BLaER1 treated with 17β-estradiol and CSF1 and Interleukin-3, amounts not matched to agents 10 nM and 100 nM (cell line): ENCODE results near the gene CCDC138.

Experiments used
- H3K27ac ChIP-seq, 11 experiments: shearing (Covaris generic); formaldehyde crosslinking; 2 replicates each; pipeline ENCODE4 v1.8.1; 2022
- H3K27me3 ChIP-seq, 11 experiments: shearing (Covaris generic); formaldehyde crosslinking; 2 replicates each; pipeline ENCODE4 v1.8.1; 2022
- H3K36me3 ChIP-seq, 11 experiments: shearing (Covaris generic); formaldehyde crosslinking; 2 replicates each; pipeline ENCODE4 v1.8.1; 2022
- H3K4me1 ChIP-seq, 10 experiments: shearing (Covaris generic); formaldehyde crosslinking; 2 replicates each; pipeline ENCODE4 v1.8.1; 2022
- H3K4me2 ChIP-seq, 11 experiments: shearing (Covaris generic); formaldehyde crosslinking; 2 replicates each; pipeline ENCODE4 v1.8.1; 2022
- H3K4me3 ChIP-seq, 10 experiments: shearing (Covaris generic); formaldehyde crosslinking; 2 replicates each; pipeline ENCODE4 v1.8.1; 2022
- H3K9ac ChIP-seq, 11 experiments: shearing (Covaris generic); formaldehyde crosslinking; 2 replicates each; pipeline ENCODE4 v1.8.1; 2022
- H3K9me3 ChIP-seq, 11 experiments: shearing (Covaris generic); formaldehyde crosslinking; replicated peaks in 1 of 11; 2 replicates each; pipeline ENCODE4 v1.8.1; 2022
- H4K20me1 ChIP-seq, 11 experiments: shearing (Covaris generic); formaldehyde crosslinking; 2 replicates each; pipeline ENCODE4 v1.8.1; 2022
- Cebpa-rat ChIP-seq, 11 experiments: shearing (Covaris generic); IDR thresholded peaks; 2 replicates each; pipeline ENCODE4 v1.8.1; 2022

CCDC138 gene

GRCh38 chr2:108922141-108922915 is 135.8 kb downstream of the CCDC138 start:
- no peaks in the 10 kb centered on the region for H3K36me3 ChIP-seq
- H3K9me3 ChIP-seq: no peaks in the 10 kb centered on the region
- no peak overlapping the region for H3K4me3 ChIP-seq
- 0 out of 22 replicates have a peak, but pooled peaks cover 0 to 3% (median 0%) of the 10 kb centered on the region in 11 experiments for H4K20me1 ChIP-seq
- no peak overlapping the region for H3K27ac ChIP-seq
- H3K27me3 ChIP-seq: no peaks in the 10 kb centered on the region
- H3K4me1 ChIP-seq: peaks cover 0 to 41% (median 21%) of the 10 kb centered on the region in 10 experiments; a peak in 16 of 20 replicates
- no peak overlapping the region for H3K4me2 ChIP-seq
- no peak overlapping the region for H3K9ac ChIP-seq
- TF ChIP-seq Cebpa-rat (IDR thresholded peaks at IDR 0.05): no peak

GRCh38 chr2:108923019-108923700 is 136.6 kb downstream of the CCDC138 start:
- no peak overlapping the region for H3K27ac ChIP-seq
- 0 out of 22 replicates have a peak, but pooled peaks cover 0 to 3% (median 0%) of the 10 kb centered on the region in 11 experiments for H4K20me1 ChIP-seq
- no peaks in the 10 kb centered on the region for H3K9me3 ChIP-seq
- H3K4me2 ChIP-seq: peak overlapping the region in 2 of 11 experiments; percentile 0 to 10; a peak in 1 of 22 replicates
- peaks cover 0 to 33% (median 15%) of the 10 kb centered on the region in 10 experiments; a peak in 13 of 20 replicates for H3K4me1 ChIP-seq
- no peak overlapping the region for H3K4me3 ChIP-seq
- no peak for TF ChIP-seq Cebpa-rat (IDR thresholded peaks at IDR 0.05)
- H3K36me3 ChIP-seq: no peaks in the 10 kb centered on the region
- no peaks in the 10 kb centered on the region for H3K27me3 ChIP-seq
- H3K9ac ChIP-seq: no peak overlapping the region

- H3K27me3 ChIP-seq: no peaks in the 10 kb centered on the region
- TF ChIP-seq Cebpa-rat (IDR thresholded peaks at IDR 0.05): no peak
- no peaks in the 10 kb centered on the region for H3K9me3 ChIP-seq
- H3K27ac ChIP-seq: no peak overlapping the region
- H3K4me2 ChIP-seq: peak overlapping the region in 2 of 11 experiments; percentile 0 to 10; a peak in 2 of 22 replicates
- H3K36me3 ChIP-seq: no peaks in the 10 kb centered on the region
- no peak overlapping the region for H3K9ac ChIP-seq
- H4K20me1 ChIP-seq: 0 out of 22 replicates have a peak, but pooled peaks cover 0 to 3% (median 0%) of the 10 kb centered on the region in 11 experiments
- H3K4me1 ChIP-seq: peaks cover 0 to 25% (median 9%) of the 10 kb centered on the region in 10 experiments; a peak in 13 of 20 replicates
- no peak overlapping the region for H3K4me3 ChIP-seq
Measured at GRCh38 chr2:108923736-108924579, 137.4 kb downstream of the CCDC138 start.

GRCh38 chr2:108924580-108925251 is 138.1 kb downstream of the CCDC138 start:
- H3K4me3 ChIP-seq: no peak overlapping the region
- no peak for TF ChIP-seq Cebpa-rat (IDR thresholded peaks at IDR 0.05)
- H3K9ac ChIP-seq: no peak overlapping the region
- H3K36me3 ChIP-seq: no peaks in the 10 kb centered on the region
- no peaks in the 10 kb centered on the region for H3K9me3 ChIP-seq
- no peak overlapping the region for H3K27ac ChIP-seq
- peaks cover 0 to 22% (median 8%) of the 10 kb centered on the region in 10 experiments; a peak in 11 of 20 replicates for H3K4me1 ChIP-seq
- H3K27me3 ChIP-seq: no peaks in the 10 kb centered on the region
- 0 out of 22 replicates have a peak, but pooled peaks cover 0 to 1% (median 0%) of the 10 kb centered on the region in 11 experiments for H4K20me1 ChIP-seq
- no peak overlapping the region for H3K4me2 ChIP-seq

GRCh38 chr2:108925286-108925685 is 138.7 kb downstream of the CCDC138 start:
- Histone ChIP-seq H3K9me3 (no peaks in the 10 kb centered on the region), H3K27me3 (no peaks in the 10 kb centered on the region), H3K9ac (no peak overlapping the region), H4K20me1 (no peaks in the 10 kb centered on the region), H3K4me3 (no peak overlapping the region), H3K27ac (no peak overlapping the region), H3K36me3 (no peaks in the 10 kb centered on the region), H3K4me2 (no peak overlapping the region), H3K4me1 (peaks cover 0 to 22% (median 8%) of the 10 kb centered on the region in 10 experiments; a peak in 11 of 20 replicates)
- no peak for TF ChIP-seq Cebpa-rat (IDR thresholded peaks at IDR 0.05)

- Histone ChIP-seq H3K4me2 (no peak overlapping the region), H3K4me1 (peaks cover 0 to 22% (median 8%) of the 10 kb centered on the region in 10 experiments; a peak in 11 of 20 replicates), H3K9ac (no peak overlapping the region), H3K36me3 (no peaks in the 10 kb centered on the region), H3K27ac (no peak overlapping the region), H3K27me3 (no peaks in the 10 kb centered on the region), H4K20me1 (no peaks in the 10 kb centered on the region), H3K4me3 (no peak overlapping the region), H3K9me3 (no peaks in the 10 kb centered on the region)
- no peak for TF ChIP-seq Cebpa-rat (IDR thresholded peaks at IDR 0.05)
Measured at GRCh38 chr2:108925735-108926134, 139.2 kb downstream of the CCDC138 start.
